AG10803 (cell line): ENCODE measurements around the gene SERPINB11.
"Not testable (repeated sequence)": the region's sequence is repeated elsewhere in the genome, so short reads cannot be mapped to it uniquely, and the experiment has no call there.

Experiments
- DNase-seq: peaks from one replicate; pipeline ENCODE4 v3.0.0; 2010; ENCODE audit warnings: low read depth
- H3K4me3 ChIP-seq: 2 replicates; pipeline ENCODE4 v1.5.1; 2011; ENCODE audit warnings: mild to moderate bottlenecking, low read length, control low read depth
- TF ChIP-seq, protein P1 (sequence below): conservative IDR thresholded peaks from 2 replicates; pipeline ENCODE4 v1.5.1; 2011; ENCODE audit warnings: mild to moderate bottlenecking, low read length, control low read depth, inconsistent platforms

SERPINB11 gene, protein sequence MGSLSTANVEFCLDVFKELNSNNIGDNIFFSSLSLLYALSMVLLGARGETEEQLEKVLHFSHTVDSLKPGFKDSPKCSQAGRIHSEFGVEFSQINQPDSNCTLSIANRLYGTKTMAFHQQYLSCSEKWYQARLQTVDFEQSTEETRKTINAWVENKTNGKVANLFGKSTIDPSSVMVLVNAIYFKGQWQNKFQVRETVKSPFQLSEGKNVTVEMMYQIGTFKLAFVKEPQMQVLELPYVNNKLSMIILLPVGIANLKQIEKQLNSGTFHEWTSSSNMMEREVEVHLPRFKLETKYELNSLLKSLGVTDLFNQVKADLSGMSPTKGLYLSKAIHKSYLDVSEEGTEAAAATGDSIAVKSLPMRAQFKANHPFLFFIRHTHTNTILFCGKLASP

DNA sequence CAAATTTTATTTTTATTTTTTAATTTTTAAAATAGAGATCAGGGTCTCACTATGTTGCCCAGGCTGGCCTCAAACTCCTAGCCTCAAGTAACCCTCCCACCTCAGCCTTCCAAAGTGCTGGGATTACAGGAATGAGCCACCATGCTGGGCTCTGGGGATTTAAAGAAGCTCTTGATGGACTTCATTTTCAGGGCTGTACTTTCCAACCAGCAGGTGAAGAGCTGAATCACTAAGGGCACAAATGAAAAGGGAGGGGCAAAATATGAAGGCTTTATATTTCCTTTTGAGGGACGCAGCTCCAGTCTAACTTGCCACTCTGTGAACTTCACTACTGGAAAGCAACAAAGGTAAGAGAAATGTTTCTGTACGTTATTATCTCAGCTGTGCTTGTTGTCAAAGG is at the start of gene SERPINB11:
Gene SERPINB11, plus strand, starts transcription at position 301 of the 400 bp plus-strand sequence. CDS start 7,234 bp downstream, outside the sequence.
- no peak within 1 kb of the TSS for H3K4me3 ChIP-seq
- TF ChIP-seq, protein P1, sequence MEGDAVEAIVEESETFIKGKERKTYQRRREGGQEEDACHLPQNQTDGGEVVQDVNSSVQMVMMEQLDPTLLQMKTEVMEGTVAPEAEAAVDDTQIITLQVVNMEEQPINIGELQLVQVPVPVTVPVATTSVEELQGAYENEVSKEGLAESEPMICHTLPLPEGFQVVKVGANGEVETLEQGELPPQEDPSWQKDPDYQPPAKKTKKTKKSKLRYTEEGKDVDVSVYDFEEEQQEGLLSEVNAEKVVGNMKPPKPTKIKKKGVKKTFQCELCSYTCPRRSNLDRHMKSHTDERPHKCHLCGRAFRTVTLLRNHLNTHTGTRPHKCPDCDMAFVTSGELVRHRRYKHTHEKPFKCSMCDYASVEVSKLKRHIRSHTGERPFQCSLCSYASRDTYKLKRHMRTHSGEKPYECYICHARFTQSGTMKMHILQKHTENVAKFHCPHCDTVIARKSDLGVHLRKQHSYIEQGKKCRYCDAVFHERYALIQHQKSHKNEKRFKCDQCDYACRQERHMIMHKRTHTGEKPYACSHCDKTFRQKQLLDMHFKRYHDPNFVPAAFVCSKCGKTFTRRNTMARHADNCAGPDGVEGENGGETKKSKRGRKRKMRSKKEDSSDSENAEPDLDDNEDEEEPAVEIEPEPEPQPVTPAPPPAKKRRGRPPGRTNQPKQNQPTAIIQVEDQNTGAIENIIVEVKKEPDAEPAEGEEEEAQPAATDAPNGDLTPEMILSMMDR, result no peak

DNA sequence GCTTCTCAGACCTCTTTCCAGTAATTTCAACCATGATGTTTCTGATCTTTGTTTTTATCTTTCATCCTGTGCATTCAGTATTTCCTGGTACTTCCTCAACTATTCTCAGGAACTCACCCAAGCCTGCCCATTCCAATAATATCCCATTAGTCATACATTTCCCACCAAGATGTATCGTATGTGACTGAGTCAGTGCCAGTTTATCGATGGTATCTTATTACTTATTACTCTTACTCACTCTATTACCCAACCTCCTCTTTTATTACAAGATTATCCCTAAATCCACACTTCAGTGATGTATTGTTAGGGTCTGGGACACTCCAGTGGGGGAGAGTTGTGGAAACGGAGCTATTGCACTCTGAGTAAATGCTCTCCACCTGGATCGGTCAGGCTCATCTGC is 43.8 kb upstream of the SERPINB11 start:
- DNase-seq, result peak; percentile 14
- H3K4me3 ChIP-seq, result not testable (repeated sequence)

More for the DNA sequence above, at the start of gene SERPINB11:
- no peak for DNase-seq

DNA sequence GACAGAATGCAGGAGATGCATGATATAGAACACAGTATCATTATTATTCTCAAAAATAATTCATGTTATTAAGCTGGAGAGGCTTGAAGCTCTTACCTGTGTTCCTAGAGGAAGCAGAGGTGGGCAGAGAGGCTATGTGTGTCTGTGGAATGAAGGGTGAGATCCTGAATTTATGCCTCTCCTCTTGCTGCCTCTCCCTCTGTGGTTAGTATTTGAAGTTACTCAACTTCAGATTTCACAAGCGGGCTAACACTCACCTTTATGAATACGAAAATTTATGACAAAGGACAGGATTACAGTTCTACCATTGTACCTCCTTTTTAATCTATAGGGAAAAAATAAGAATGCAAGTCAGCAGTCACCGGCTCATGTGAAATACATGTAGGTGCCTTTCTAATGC is 41.0 kb upstream of the SERPINB11 start, which contains the start of gene SERPINB3:
Gene SERPINB3, minus strand, starts transcription at position 144 of the 400 bp plus-strand sequence. CDS start 677 bp downstream, outside the sequence.
- not testable (repeated sequence) for DNase-seq, H3K4me3 ChIP-seq

DNA sequence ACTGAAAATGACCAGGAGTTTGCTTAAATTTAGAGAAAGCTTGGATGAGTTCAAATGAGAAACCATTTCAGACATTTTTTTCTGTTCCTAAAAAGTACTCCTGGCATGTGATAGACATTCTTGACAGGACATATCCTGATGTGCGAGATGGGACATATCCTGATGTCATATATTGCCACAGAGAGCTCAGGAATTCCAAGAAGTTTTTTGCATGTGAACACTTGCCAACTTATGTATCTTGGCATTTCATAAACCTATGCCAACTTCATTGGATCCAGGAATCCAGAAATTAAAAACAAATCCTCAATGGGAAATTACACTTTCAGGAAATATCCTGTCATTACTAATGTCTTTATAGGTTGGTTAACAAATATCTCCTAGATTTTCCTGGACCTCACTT is 38.2 kb upstream of the SERPINB11 start:
- no peak overlapping the region for H3K4me3 ChIP-seq
- TF ChIP-seq, protein P1, result no peak
- DNase-seq, result peak; percentile 39

DNA sequence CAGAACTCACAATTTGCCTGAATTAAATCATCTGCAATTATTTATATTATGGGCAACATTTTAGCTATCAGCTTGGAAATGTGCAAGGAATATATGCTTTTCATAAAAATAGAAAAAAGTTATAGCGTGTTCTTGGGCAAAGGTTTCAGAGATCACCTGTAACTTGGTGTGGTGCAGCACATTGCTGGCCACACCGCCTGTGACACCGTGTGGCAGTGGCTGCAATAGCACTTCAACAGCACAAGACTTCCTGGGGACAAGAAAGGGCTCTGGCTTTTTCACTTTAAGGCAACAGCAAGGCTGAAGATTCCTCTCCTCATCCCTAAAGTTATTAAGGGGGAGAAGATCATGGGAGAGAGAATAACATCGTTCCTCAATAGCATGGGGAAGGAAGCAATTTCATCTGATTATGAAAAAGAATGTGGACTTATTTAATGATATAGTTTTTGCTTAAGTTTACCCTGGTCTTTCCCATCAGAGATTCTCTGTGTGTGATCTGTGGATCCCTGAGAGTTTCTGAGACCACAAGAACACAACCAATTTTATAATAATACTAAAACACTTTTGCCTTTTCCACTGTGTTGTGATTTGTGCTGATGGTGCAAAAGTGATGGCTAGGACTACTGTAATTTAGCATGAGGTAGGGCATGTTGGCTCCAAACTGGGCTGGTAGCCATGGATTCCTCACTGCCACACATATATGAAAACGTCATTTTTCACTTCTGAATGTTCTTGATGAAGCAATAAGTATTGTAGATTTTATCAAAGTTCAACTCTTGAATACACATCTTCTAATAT is 26.0 kb upstream of the SERPINB11 start:
- DNase-seq, result no peak
- no peak overlapping the region for H3K4me3 ChIP-seq

DNA sequence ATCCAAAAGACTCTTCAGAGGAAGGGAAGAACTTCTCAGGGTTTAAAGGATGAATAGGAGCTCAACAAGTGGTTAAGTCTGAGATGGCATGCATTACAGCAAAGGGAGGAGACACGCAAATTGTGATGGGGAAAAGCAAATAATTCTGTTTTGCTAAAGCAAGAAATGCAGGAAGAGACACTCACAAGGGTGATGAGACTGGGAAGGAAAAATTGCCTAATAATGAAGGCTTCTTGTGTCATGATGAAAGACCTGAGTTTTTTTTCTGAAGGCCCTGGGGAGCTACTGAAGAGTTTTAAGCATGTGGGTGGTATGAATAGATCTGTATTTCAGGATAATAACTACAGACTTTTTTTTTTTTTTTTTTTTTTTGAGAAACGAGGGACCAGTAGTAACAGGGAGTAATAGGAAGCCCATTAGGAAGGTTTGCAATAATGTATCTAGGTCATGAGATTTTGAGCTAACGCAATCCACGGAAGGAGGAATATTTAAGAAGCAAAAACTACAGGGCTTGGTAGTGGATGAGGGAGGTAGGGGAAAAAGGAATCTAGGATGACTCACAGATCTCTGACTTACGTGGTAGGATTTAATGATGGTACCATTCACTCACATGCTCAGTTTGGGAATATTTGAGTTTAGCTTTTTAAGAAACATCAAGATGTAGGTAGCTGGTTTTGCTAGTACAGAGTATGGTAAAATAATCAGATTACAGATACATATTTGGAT is 25.1 kb upstream of the SERPINB11 start:
- TF ChIP-seq, protein P1, result no peak
- peak; percentile 55 for DNase-seq
- no peak overlapping the region for H3K4me3 ChIP-seq

More for the DNA sequence above, 26.0 kb upstream of the SERPINB11 start:
- TF ChIP-seq, protein P1, result peak; percentile 34

DNA sequence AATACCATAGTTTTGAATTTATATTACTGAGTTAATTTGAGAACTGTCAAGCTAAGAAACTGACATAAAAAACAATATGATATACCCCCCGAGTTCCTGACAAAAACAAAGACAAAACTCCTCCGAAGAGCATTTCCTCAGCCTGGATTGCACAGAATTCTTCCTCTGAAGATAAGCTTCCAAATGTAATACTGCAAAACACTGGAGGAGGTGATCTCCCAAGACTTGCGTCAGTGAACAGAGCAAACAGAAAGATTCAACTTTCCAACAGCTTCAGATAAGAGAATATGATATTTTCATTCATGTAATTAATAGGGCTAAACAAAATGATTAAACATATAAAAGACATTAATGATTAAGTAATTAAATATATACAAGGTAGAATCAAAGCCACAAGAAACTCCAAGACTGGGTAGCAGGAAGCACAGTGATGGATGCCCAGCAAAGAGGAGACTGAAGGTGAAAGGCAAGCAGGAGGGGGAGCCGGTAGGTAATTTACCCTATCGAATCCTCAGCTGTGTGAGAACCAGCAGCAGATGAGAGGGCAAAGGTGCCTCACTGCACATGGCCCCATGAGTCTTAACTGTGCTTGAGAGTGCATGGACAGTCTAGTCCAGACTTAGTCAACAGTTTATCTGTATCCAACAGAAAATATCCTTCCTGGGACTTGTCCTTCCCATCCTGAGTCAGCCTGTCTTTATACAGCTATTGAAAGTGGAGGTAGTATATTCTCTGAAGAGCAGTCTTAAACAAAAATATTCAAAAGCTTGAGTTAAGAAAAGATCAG is 22.7 kb upstream of the SERPINB11 start:
- DNase-seq, result no peak
- TF ChIP-seq, protein P1, result no peak
- H3K4me3 ChIP-seq, result no peak overlapping the region
